SK-N-SH treated with all-trans-retinoic acid at 6 μM for 48 hours (cell line): ENCODE measurements around the gene SH2B3.

Experiments
- ATAC-seq: fragments of 200-7000 bp; cut with Tn5 transposase; 3 replicates; pipeline ENCODE4 v1.9.1; 2020; ENCODE audit warnings: mild to moderate bottlenecking, moderate library complexity
- ARNTL ChIP-seq: fragments of 450-650 bp; formaldehyde crosslinking; IDR thresholded peaks from 2 replicates; pipeline ENCODE4 v1.5.0; 2020; ENCODE audit warnings: low read depth, mild to moderate bottlenecking, moderate library complexity, borderline replicate concordance
- BACH2 ChIP-seq: fragments of 250-450 bp; sonication (Bioruptor Pico); IDR thresholded peaks from 2 replicates; pipeline ENCODE4 v1.9.0; 2021; ENCODE audit warnings: mild to moderate bottlenecking, borderline replicate concordance
- CSDC2 ChIP-seq: fragments of 250-450 bp; sonication (Bioruptor Pico); IDR thresholded peaks from 2 replicates; pipeline ENCODE4 v1.5.0; 2020; ENCODE audit warnings: mild to moderate bottlenecking, moderate library complexity
- CSRNP3 ChIP-seq: fragments of 250-450 bp; sonication (Bioruptor Pico); IDR thresholded peaks from 2 replicates; pipeline ENCODE4 v1.5.1; 2021; ENCODE audit warnings: mild to moderate bottlenecking, moderate library complexity
- ESRRG ChIP-seq: fragments of 250-450 bp; sonication (Bioruptor Pico); IDR thresholded peaks from 2 replicates; pipeline ENCODE4 v1.6.1; 2021; ENCODE audit warnings: mild to moderate bottlenecking
- GLIS3 ChIP-seq: fragments of 250-450 bp; sonication (Bioruptor Pico); IDR thresholded peaks from 2 replicates; pipeline ENCODE4 v1.5.0; 2020; ENCODE audit warnings: mild to moderate bottlenecking, moderate library complexity
- ISL1 ChIP-seq: fragments of 250-450 bp; sonication (Bioruptor Pico); IDR thresholded peaks from 2 replicates; pipeline ENCODE4 v2.1.2; 2022; ENCODE audit warnings: mild to moderate bottlenecking, moderate library complexity
- OSR1 ChIP-seq: fragments of 250-450 bp; sonication (Bioruptor Pico); IDR thresholded peaks from 2 replicates; pipeline ENCODE4 v1.8.0; 2022; ENCODE audit warnings: moderate library complexity, mild to moderate bottlenecking, inconsistent platforms
- PATZ1 ChIP-seq: fragments of 250-450 bp; sonication (Bioruptor Pico); IDR thresholded peaks from 2 replicates; pipeline ENCODE4 v1.8.0; 2020; ENCODE audit warnings: mild to moderate bottlenecking, moderate library complexity, borderline replicate concordance
- POU6F1 ChIP-seq: fragments of 250-450 bp; sonication (Bioruptor Pico); IDR thresholded peaks from 2 replicates; pipeline ENCODE4 v1.8.0; 2021; ENCODE audit warnings: low read depth, mild to moderate bottlenecking, moderate library complexity, borderline replicate concordance
- PPARA ChIP-seq: fragments of 250-450 bp; sonication (Bioruptor Pico); IDR thresholded peaks from 2 replicates; pipeline ENCODE4 v1.5.0; 2020; ENCODE audit warnings: mild to moderate bottlenecking, borderline replicate concordance
- SNAI2 ChIP-seq: fragments of 250-450 bp; sonication (Bioruptor Pico); IDR thresholded peaks from 2 replicates; pipeline ENCODE4 v1.5.0; 2020; ENCODE audit warnings: mild to moderate bottlenecking, moderate library complexity
- TCF4 ChIP-seq: fragments of 250-450 bp; sonication (Bioruptor Pico); IDR thresholded peaks from 2 replicates; pipeline ENCODE4 v1.8.0; 2021; ENCODE audit warnings: mild to moderate bottlenecking, moderate library complexity, borderline replicate concordance
- TOX ChIP-seq: fragments of 250-450 bp; sonication (Bioruptor Pico); IDR thresholded peaks from 2 replicates; pipeline ENCODE4 v1.8.0; 2021; ENCODE audit warnings: mild to moderate bottlenecking, moderate library complexity, borderline replicate concordance
- ZC3H10 ChIP-seq: fragments of 250-450 bp; sonication (Bioruptor Pico); IDR thresholded peaks from 2 replicates; pipeline ENCODE4 v1.5.1; 2021; ENCODE audit warnings: mild to moderate bottlenecking, moderate library complexity
- ZFP3 ChIP-seq: fragments of 250-450 bp; sonication (Bioruptor Pico); IDR thresholded peaks from 2 replicates; pipeline ENCODE4 v1.5.0; 2020; ENCODE audit warnings: mild to moderate bottlenecking, moderate library complexity
- ZNF70 ChIP-seq: fragments of 450-650 bp; formaldehyde crosslinking; IDR thresholded peaks from 2 replicates; pipeline ENCODE4 v1.5.0; 2020; ENCODE audit warnings: mild to moderate bottlenecking, moderate library complexity
- TF ChIP-seq, protein P1 (sequence below): fragments of 250-450 bp; sonication (Bioruptor Pico); IDR thresholded peaks from 2 replicates; pipeline ENCODE4 v1.5.1; 2020; ENCODE audit warnings: low read depth, mild to moderate bottlenecking, moderate library complexity
- TF ChIP-seq, protein P2 (sequence below): fragments of 250-450 bp; sonication (Bioruptor Pico); IDR thresholded peaks from 2 replicates; pipeline ENCODE4 v1.5.0; 2020; ENCODE audit warnings: mild to moderate bottlenecking, moderate library complexity

Gene SH2B3

DNA sequence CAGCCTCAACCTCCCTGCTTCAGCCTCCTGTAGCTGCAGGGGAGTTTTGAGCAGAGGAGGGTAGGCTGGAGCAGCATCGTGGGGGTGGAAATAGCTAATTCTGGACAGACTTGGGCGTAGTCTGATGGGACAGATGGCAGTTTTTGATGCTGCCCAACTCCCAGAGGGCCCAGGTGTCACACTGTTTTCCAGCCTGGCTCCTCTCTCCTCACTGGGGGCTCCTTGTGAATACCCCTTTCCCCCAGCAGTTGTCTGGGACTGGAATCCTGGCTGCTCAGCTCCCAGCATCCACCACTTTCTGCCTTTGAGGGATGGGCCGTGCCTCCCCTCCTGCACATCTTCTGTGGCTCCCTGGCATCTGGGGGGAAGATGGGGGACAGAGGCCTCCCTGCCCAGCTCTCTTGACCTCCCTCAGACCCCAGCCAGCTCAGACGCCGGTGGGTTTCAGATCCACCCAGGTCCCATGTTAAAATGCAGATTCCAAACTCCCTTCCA lies 34.0 kb downstream of the SH2B3 start:
- no peak for TF ChIP-seq TOX (CRISPR knock-in tag)
- no peak for TF ChIP-seq ZFP3
- TF ChIP-seq CSRNP3 (CRISPR knock-in tag) = no peak
- TF ChIP-seq ARNTL (CRISPR knock-in tag) = no peak
- TF ChIP-seq ISL1 = no peak
- TF ChIP-seq GLIS3 (CRISPR knock-in tag) = no peak
- TF ChIP-seq POU6F1 (CRISPR knock-in tag) = no peak
- no peak for TF ChIP-seq OSR1
- TF ChIP-seq CSDC2 (CRISPR knock-in tag) = no peak
- no peak for TF ChIP-seq ZNF70
- no peak for TF ChIP-seq ZC3H10
- no peak for ATAC-seq

GRCh38 chr12:111440152-111440551 lies 34.4 kb downstream of the SH2B3 start:
- ATAC-seq = no peak
- no peak for TF ChIP-seq OSR1

DNA sequence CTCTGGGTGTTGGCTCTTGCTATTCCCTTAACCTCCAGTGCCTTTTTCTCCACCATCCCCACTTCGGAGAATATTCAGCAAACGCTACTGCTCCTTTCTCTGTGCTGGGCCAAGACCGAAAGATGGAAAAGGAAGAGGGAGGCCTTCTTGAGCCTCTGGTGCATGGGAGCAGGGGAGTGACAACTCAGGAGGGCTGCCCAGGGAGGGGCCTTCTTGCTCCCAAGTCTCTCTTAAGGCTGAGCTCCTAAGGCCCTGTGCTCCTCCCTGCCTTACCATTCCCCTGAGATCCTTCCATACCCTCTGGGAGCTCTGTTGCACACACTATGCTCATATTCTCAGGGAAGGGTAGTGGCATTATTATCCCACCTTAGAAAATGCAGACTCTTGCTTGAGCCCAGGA lies 34.9 kb downstream of the SH2B3 start:
- no peak for ATAC-seq
- TF ChIP-seq TCF4 = no peak
- TF ChIP-seq ESRRG (CRISPR knock-in tag) = no peak

GRCh38 chr12:111441107-111441928 lies 35.6 kb downstream of the SH2B3 start:
- no peak for ATAC-seq
- TF ChIP-seq ISL1 (no peak), ZNF70 (no peak), SNAI2 (CRISPR knock-in tag) (no peak), POU6F1 (CRISPR knock-in tag) (no peak), OSR1 (no peak), ARNTL (CRISPR knock-in tag) (no peak), BACH2 (CRISPR knock-in tag) (no peak), ZFP3 (no peak), CSDC2 (CRISPR knock-in tag) (no peak), PATZ1 (CRISPR knock-in tag) (no peak)

- no peak for ATAC-seq
- TF ChIP-seq, protein P1, sequence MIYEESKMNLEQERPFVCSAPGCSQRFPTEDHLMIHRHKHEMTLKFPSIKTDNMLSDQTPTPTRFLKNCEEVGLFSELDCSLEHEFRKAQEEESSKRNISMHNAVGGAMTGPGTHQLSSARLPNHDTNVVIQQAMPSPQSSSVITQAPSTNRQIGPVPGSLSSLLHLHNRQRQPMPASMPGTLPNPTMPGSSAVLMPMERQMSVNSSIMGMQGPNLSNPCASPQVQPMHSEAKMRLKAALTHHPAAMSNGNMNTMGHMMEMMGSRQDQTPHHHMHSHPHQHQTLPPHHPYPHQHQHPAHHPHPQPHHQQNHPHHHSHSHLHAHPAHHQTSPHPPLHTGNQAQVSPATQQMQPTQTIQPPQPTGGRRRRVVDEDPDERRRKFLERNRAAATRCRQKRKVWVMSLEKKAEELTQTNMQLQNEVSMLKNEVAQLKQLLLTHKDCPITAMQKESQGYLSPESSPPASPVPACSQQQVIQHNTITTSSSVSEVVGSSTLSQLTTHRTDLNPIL (CRISPR knock-in tag) = no peak
- TF ChIP-seq CSRNP3 (CRISPR knock-in tag) = no peak
- TF ChIP-seq ZNF70 = no peak
- no peak for TF ChIP-seq SNAI2 (CRISPR knock-in tag)
- no peak for TF ChIP-seq ESRRG (CRISPR knock-in tag)
- no peak for TF ChIP-seq TOX (CRISPR knock-in tag)
- TF ChIP-seq, protein P2, sequence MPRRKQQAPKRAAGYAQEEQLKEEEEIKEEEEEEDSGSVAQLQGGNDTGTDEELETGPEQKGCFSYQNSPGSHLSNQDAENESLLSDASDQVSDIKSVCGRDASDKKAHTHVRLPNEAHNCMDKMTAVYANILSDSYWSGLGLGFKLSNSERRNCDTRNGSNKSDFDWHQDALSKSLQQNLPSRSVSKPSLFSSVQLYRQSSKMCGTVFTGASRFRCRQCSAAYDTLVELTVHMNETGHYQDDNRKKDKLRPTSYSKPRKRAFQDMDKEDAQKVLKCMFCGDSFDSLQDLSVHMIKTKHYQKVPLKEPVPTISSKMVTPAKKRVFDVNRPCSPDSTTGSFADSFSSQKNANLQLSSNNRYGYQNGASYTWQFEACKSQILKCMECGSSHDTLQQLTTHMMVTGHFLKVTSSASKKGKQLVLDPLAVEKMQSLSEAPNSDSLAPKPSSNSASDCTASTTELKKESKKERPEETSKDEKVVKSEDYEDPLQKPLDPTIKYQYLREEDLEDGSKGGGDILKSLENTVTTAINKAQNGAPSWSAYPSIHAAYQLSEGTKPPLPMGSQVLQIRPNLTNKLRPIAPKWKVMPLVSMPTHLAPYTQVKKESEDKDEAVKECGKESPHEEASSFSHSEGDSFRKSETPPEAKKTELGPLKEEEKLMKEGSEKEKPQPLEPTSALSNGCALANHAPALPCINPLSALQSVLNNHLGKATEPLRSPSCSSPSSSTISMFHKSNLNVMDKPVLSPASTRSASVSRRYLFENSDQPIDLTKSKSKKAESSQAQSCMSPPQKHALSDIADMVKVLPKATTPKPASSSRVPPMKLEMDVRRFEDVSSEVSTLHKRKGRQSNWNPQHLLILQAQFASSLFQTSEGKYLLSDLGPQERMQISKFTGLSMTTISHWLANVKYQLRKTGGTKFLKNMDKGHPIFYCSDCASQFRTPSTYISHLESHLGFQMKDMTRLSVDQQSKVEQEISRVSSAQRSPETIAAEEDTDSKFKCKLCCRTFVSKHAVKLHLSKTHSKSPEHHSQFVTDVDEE (CRISPR knock-in tag) = no peak
- no peak for TF ChIP-seq PPARA (CRISPR knock-in tag)
- no peak for TF ChIP-seq GLIS3 (CRISPR knock-in tag)
These were observed 36.8 kb downstream of the SH2B3 start for GRCh38 chr12:111442301-111443045.
